Activated T-helper 9 cell treated with anti-CD3 and anti-CD28 coated beads, Interleukin-2, amount 50 U/mL, for 16 hours (primary cell): ENCODE measurements around the gene KDM4B.

ENCODE experiments used
- DNase-seq: peaks from one replicate; pipeline ENCODE4 v3.0.0-alpha.2; 2020; ENCODE audit warnings: low read depth

KDM4B gene

GRCh38 chr19:5091684-5092480 is 123.0 kb downstream of the KDM4B start:
- DNase-seq: no peak

GRCh38 chr19:5092481-5092843 is 123.5 kb downstream of the KDM4B start:
- DNase-seq: no peak

GRCh38 chr19:5093297-5093928 is 124.5 kb downstream of the KDM4B start:
- DNase-seq: no peak

- DNase-seq: no peak
These were observed 125.2 kb downstream of the KDM4B start for GRCh38 chr19:5093948-5094718.

GRCh38 chr19:5094768-5095567 is 126.1 kb downstream of the KDM4B start:
- no peak for DNase-seq

- no peak for DNase-seq
These were observed 126.6 kb downstream of the KDM4B start for GRCh38 chr19:5095568-5095850.

GRCh38 chr19:5096536-5096935 is 127.6 kb downstream of the KDM4B start:
- no peak for DNase-seq

- no peak for DNase-seq
These were observed 128.5 kb downstream of the KDM4B start for GRCh38 chr19:5097331-5097930.

- no peak for DNase-seq
These were observed 129.2 kb downstream of the KDM4B start for GRCh38 chr19:5097959-5098623.

GRCh38 chr19:5098646-5099045 is 129.7 kb downstream of the KDM4B start:
- DNase-seq: no peak

- no peak for DNase-seq
These were observed 130.8 kb downstream of the KDM4B start for GRCh38 chr19:5099701-5100221.

- DNase-seq: no peak
These were observed 133.0 kb downstream of the KDM4B start for GRCh38 chr19:5101871-5102270.

- no peak for DNase-seq
These were observed 133.6 kb downstream of the KDM4B start for GRCh38 chr19:5102520-5102919.

GRCh38 chr19:5103061-5103701 is 134.3 kb downstream of the KDM4B start:
- DNase-seq: no peak

GRCh38 chr19:5103812-5104410 is 135.0 kb downstream of the KDM4B start:
- no peak for DNase-seq

- DNase-seq: no peak
These were observed 136.0 kb downstream of the KDM4B start for GRCh38 chr19:5104871-5105351.

- DNase-seq: no peak
These were observed 137.3 kb downstream of the KDM4B start for GRCh38 chr19:5106191-5106726.

GRCh38 chr19:5106971-5107370 is 138.1 kb downstream of the KDM4B start:
- DNase-seq: no peak

GRCh38 chr19:5107432-5108122 is 138.7 kb downstream of the KDM4B start:
- DNase-seq: no peak
